IPS-11a (cell line): Measurements from ENCODE around the gene EPHA6.

ENCODE experiments used
- H3K4me3 ChIP-seq: one replicate; pipeline ENCODE4 v1.5.1; 2013; ENCODE audit warnings: low read depth, low read length, control low read depth

EPHA6 gene

DNA sequence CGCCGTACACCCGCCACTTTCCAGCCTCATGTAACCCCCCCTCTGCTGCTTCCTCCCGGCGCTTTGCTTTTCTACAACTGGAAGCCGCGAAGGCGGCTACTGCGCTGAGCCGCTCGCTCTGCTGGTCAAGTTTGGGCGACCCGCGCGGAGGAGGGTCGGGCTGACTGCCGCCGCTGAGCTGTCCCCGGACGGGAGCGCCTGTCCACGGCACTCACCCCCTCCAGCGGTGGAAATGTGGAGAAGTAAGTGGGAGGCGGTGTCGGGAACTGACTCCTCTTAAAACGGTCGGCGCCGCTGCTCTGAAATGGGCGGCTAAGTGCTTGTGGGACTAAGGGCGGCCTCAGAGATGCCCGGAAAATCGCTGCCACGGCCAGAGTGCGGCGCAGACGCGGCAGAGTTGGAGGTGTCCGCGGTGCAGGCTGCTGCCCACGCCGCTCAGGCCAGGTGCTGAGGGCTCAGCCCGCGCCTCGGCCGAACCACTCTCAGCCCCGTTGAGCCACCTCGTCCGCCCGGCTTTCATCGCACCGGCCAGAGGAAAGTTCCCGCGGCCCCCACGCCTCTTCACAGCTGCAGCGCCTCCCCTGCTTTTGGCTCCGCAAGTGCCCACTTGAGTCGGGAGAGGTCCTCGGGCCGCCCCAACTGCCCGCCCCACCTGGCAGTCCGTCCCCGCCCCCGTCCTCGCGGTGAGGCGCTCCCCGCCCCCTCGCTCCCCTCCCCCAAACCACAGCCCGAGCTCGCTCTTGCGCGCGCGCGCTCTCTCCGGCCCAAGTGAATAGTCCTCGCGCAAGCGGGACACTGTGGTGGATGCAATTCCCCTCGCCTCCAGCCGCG lies at the start of gene EPHA6:
TSS of gene EPHA6 (plus strand) at position 775 of the 831 bp plus-strand sequence.
- peak within 1 kb of the TSS; percentile 64 for H3K4me3 ChIP-seq

DNA sequence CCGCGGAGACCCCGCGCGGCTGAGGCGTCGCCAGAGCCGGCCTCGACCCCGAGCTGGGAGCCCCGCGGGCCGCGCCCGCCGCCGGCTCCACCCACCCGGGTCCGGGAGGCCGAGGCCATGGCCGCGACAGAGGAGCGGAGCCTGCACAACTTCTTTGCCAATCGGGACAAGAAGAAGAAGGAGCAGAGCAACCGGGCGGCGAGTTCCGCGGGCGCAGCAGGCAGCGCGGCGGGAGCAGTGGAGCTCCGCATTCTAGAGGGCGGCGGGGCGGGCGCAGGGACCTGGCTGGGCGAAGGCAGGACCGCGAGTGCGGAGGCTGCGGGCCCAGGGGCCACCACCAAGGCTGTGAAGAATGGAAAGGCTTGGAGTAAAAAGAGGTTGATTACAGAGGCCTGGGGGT lies 37.6 kb upstream of the EPHA6 start:
- no peak overlapping the region for H3K4me3 ChIP-seq

DNA sequence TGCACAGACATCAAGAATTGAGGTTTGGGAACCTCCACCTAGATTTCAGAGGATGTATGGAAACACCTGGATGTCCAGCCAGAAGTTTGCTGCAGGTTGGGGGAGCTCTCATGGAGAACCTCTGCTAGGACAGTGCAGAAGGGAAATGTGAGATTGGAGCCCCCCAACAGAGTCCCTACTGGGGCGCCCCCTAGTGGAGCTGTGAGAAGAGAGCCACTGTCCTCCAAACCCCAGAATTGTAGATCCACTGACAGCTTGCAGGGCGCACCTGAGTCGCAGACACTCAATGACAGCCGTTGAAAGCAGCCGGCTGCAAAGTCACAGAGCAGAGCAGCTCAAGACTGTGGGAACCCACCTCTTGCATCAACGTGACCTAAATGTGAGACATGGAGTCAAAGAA lies 34.6 kb upstream of the EPHA6 start:
- H3K4me3 ChIP-seq = no peak overlapping the region

DNA sequence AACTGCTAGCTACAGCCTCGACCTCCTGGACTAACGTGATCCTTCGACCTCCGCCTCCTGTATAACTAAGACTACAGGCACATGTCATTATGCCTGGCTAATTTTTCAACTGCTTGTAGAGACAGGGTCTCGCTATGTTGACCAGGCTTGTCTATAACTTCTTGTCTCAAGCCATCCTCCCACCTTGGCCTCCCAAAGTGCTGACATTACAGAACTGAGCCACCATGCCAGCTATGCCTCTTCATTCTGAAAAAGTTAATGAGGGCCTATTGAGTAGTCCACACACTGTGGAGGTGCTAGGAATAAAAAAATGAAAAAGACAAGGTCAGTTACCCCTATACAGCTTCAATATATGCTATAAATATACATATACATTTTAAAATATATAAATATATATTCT lies 18.3 kb upstream of the EPHA6 start:
- no peak overlapping the region for H3K4me3 ChIP-seq

DNA sequence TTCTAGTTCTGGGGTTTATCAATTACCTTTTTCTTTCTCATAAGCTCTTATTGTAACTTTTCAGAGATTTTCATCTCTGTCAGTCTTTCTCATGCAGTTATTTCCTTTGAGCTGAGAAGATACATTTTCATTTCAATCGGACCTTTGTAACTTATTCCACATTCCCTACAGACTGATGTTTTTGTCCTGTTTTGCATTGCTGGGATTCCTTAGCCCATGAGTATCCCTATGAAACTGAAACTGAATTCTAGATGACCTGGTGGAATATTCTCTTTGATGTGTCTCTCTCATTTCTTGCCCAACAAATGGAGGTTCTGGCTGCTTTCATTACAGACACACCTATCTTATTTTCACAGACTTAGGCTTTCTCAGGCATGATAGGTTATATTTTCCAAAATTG lies 10.5 kb upstream of the EPHA6 start:
- no peak overlapping the region for H3K4me3 ChIP-seq

DNA sequence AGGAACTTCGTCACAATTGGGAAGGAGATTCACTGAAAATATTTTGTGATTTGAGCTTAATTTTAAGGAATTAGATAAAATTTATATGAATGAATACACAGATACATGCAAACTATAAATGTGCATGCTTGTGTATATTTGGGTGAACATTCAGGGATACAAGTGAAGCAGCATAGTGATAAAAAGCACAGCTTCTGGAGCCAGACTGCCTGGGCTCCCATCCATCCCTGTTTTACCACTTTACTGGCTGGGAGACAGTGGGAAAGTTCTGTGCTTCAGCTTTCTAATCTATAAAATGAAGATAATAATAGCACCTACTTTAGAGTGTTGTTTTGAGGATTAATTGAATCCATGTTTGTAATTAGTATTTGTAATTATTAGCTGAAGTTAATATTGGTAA lies 8.1 kb upstream of the EPHA6 start:
- H3K4me3 ChIP-seq = no peak overlapping the region

DNA sequence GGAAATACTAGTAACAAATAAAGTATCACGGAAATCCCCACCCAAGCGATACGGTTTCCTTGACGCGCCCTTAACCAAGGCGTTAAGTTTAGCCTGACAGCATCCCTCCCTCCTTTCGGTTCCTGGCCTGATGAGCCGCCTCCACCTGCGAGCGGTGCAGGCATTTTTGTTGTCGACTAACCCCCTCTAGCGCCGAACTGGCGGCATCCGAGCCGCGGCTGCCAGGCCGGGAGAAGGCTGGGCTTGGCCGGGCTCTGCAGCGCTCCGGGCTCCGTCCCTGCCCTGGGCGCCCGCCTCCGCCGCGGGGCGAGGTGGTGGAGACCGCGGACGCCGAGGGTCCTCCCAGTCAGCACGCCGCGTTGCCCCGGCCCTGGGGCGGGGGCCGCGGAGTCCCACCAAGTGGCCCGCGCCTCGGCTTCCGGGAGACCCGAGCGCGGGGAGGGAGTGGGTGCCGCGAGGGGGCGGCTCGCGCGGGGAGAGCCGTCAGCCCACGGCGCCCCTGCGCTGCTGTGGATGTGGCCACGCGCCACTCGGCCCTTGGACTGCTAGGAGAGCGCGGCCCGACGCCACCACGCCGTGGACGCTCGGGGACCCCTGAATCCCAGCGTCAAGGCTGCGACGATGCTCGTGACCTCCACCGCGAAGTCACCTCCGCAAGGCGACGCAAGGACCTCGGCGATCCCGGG lies 1.1 kb upstream of the EPHA6 start:
- peak overlapping the region; percentile 64 for H3K4me3 ChIP-seq

DNA sequence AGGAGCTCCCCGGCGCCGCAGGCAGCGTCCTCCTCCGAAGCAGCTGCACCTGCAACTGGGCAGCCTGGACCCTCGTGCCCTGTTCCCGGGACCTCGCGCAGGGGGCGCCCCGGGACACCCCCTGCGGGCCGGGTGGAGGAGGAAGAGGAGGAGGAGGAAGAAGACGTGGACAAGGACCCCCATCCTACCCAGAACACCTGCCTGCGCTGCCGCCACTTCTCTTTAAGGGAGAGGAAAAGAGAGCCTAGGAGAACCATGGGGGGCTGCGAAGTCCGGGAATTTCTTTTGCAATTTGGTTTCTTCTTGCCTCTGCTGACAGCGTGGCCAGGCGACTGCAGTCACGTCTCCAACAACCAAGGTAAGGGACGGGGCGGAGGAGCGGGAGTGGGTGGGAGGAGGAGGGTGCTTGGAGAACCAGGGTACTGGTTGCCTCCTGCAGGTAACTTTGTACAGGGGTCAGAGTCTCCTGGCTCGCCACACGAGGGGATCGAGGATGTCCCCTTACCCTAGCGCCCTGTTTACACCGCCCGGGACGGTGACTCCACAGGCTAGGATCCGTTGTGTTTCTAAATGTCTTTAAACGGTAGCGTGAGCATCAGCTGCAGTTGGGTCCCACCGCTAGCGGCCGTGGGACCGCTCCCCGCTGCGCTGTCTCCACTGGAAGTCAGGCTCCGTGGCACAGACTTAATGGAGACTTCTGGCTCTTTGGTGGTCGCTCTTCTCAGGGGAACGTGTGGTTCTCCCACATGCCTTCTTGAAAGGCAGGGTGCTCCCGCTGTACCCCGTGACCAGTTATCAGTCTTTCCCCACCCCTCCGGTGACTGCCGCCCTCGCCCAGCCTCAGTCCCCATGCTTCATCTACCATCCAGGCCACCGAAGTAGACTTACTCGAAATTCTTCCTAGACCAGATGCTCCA lies 515 bp downstream of the EPHA6 start:
- H3K4me3 ChIP-seq = peak overlapping the region; percentile 57

DNA sequence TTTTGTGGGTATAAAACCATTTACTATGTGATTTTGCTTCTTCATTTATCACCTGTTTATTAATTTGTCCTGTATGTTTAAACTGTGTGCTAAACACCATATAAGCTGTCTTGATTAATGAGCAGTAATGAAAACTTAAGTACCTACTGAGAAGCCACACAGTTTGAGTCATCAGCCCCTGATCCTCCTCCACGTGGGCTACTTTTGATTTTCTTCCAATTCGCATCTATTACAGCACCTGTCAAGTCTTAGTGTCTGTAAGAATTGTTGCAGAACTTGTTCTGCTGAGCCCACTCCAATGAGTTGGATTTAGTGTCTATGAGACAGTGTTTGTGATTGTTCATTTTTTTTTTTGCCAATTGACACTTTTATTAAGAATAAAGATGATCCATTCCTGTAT lies 16.8 kb downstream of the EPHA6 start:
- no peak overlapping the region for H3K4me3 ChIP-seq

DNA sequence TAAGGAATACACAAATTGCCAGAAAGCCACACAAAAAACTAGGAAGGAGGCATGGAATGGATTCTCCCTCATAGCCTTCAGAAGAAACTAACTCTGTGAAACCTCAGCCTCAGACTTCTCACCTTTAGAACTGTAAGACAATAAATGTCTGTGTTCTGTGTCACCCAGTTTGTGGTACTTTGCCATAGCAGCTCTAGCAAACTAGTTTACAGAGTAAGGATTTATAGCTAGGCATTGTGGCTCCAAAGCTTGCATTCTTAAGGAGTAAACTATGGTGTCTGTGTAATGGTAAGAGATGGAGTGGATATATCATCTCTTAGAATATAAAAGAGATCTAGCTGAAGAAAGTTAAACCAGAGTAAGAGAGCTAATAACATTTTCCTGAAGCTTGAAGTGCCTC lies 18.9 kb downstream of the EPHA6 start:
- no peak overlapping the region for H3K4me3 ChIP-seq

DNA sequence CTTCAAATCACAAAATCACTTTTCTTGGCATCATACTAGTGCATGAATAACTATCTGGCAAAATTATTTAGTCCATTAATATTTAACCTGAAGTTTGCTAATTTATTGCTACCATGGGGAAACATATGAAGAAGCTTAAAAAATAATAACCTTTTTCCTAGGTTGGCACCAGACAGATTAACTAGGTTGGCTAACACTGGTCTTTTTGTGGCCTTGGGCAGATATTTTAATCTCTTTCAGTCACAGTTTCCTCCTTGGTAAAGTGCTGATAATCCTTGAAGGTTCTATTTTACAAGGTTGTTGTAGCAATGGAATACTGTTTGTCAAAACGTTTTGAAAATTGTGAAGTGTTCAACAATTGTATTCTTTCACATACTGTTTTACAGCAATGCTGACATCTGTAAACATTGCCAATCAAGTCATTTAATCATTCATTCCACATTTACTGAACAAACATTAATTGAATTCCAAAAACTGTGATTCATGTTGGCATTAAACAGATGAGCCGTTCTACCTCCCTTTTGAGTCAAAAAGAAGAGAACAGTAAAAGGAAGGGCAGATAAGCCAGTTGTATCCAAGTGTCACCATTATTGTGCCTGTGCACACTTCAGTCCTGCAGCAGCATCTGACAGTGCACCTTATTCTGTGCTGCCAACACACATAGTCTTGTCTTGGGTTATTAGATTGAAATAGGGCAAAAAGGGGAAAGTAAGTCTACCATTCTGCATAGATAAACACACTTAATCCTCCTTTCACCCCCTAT lies 21.9 kb downstream of the EPHA6 start:
- no peak overlapping the region for H3K4me3 ChIP-seq

DNA sequence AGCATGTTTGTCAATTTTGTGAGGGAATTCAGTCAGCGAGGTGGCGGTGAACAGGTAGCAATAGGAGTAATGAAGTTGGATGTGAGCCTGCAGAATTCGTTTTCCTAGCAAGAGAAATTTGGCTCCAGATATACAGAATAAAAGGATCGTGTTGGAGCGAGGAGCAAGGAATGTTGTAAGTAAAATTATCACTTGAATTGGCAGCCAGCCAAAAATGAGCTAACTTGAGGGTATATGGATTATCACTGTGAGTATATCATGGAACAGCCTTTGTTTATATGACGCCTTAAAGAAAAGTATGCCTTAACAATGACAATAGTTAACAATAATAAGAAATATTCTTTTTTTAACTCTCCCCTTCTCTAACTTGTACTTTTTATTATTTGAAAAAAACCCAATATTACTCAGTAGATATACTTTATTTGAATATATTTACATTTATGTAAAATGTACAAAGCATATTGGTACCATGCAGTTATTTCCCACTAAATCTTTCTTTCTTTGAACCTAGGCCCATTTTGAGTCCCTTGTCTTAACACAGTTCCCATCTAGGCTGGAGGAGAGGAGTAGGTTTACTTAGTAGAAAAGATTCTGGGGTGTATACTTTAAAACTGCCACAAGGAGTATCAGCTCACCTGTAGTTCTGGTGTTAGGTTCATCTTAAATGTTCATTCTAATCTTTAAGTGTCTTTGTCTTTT lies 29.3 kb downstream of the EPHA6 start:
- H3K4me3 ChIP-seq = no peak overlapping the region

DNA sequence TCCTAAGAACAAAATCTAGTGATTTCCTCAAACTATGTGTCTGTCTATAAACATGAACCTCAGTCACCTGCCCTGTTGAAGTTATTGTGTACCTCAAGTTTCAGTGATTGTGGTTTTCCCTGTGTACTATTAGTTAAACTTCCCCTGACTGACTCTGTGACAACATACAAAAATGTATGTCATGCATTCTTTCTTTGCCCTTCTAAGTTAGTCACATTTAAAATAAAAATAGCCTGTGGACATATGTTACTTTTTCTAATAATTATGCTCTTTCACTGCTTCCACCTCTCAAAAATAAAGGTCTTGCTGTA lies 29.8 kb downstream of the EPHA6 start:
- H3K4me3 ChIP-seq = no peak overlapping the region

DNA sequence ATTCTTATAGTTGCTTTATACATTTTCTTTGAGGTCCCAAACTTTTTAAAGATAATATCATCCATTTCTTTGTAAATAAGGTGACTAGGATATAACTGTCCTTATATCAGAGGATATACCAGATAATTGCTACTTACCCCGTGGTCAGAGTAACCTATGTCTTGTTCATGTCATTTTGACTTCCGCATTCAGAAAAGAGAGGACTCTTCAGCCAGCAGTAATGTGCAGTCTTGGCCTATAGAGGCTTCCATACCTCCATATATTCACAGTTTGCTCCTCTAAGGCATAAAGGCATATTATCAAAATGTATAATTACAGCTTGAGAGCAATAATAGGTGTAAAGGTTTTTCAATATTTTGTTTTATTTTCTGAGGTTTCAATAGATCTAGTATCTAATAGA lies 38.5 kb downstream of the EPHA6 start:
- H3K4me3 ChIP-seq = no peak overlapping the region

DNA sequence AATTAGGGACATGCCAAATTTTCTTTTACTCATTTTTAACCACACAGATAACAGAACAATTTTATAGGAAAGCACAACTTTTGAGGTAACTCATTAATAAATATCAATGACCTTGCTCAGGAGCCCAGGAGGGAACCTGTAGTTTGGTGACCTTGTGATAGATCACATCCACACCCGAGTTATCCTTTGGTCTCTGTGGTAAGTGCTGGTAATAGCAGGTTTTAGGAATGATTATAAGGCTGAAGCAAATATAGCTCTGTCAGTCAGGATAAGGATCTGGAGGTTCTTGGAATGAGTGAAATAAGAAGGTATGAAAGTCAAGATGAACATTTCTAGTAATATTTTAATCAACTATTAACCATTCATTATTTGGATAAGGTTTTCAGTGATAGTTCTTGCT lies 46.5 kb downstream of the EPHA6 start:
- no peak overlapping the region for H3K4me3 ChIP-seq

DNA sequence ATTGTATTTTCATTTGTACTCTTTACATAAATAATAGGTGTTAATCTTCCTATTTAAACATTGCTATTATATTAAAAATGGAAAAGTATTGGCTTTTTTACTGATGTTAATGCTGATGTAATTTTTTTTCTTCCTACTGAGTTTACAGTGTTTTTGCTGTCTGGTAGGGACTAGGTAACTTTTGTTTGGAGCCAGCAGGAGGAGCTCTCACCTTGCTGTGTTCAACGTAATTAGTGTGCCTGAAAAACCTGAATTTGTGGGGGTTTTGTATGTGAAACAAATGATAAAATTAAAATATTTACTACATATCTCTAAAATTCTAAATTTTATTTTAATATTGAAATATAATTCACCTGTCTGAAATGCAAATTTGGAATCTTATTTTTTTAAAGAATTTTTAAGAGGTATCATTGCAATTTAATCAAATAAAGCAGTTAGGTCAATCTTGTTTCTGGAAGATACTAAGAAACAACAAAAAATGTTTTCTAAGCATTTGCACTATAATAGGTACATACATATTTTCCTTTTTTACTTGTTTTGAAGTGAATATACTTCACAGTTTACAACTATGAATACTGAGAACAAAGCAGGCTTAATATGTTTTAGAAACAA lies 48.8 kb downstream of the EPHA6 start:
- H3K4me3 ChIP-seq = no peak overlapping the region

DNA sequence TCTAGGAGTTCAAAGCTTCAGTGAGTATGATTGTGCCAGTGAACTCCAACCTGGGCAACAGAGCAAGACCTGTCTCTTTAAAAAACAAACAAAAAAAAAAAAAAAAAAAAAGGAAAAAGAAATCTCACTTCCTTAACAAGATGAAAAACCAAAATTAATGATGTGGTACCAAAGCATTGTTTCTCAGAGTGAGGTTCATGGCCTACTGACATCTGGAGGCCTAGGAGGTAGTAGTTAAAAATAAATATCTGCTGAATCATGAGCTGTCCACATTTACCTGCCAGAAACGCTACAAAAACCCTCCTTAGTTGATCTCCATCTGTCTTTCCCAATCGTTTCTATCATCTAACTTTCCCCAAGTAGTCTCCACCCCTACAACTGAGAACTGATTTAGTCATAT lies 51.2 kb downstream of the EPHA6 start:
- H3K4me3 ChIP-seq = no peak overlapping the region

DNA sequence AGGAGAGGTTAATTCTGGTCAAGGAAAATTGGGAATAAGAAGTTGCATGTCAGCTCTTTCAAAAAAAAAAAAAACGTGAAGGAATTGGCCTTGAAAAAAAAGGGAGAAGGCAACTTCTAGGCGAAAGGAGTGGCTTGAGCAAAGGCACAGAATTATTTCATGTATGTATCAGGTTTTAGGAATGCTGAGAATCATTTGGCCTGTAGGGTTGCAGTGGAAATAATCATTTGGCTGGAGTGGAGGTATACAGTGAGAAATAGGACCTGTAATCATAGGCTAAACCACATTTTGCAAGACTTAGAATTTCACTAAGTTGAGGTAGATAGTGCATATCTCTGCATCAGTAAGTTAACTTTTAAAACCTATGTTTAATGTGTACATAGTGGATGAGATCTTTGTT lies 54.9 kb downstream of the EPHA6 start:
- H3K4me3 ChIP-seq = no peak overlapping the region

DNA sequence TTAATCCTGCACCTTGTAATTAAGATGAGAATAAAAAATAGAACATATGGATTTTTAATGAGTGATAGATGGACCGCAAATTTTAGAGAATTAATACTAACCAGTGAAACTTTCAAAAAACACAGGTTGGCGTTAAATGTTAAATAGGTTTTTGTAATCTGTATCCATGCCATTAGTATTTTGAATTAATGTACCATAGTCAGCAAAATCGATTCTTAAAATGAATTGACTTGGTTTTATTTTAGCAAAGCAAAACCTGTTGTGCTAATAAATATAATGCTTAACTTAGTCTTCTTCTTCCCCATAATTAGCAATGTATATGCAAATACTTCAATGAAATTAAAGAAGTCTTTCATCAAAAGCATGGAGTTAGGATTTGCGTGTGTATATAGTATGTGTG lies 63.1 kb downstream of the EPHA6 start:
- no peak overlapping the region for H3K4me3 ChIP-seq

DNA sequence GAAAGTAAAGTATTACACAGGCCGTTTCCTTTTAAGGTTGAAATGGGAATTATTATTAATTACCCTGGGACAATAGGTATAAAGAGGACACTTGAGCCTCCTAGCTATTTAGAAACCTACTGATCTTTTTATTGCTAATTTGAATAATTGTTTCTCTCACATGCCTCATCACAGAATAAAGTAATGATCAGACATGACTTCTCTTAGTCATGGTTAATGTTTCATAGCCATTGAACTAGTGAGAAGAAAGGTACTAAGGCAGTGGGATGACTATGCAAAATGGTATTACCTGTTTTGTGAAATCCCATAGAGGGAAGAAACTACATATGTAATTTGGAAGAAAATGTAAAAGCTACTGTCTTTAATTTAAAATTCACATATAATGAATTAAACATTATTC lies 85.6 kb downstream of the EPHA6 start:
- H3K4me3 ChIP-seq = no peak overlapping the region
